ENCODE results near the gene CNTNAP2. TPM values are rescaled to one million over a fixed set of nuclear protein-coding genes. Genes with fewer than 3 reads are reported as not detected.

Gene CNTNAP2
- total and polyA plus RNA-seq, 9 of the 15 experiments (the other 6 are each of a cell fraction or from before 2014, with no cell fraction given): 0.04 to 0.62 (median 0.09) TPM; not detected in 4

DNA sequence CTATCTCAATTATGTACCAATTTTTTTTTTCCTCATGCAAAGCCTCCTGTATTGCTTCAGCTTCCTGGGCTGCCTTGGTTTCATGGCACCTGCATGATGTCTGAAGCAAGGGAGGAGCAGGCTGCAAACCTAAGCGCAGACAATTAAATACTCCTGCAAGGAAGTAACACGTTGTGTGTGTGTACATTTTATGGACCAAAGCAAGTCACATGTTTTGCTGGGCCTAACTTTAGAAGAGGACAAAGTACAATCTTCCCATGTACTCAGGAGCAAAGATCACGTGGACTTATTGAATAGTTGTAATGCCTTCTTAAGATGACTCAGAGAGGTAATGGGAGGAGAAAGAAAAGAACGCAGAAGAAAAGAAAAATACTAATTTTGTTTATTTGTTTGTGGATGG is 1530.0 kb downstream of the CNTNAP2 start:
- Histone ChIP-seq H3K9me3 (replicated peaks; ENCODE audit: control insufficient read depth, insufficient read depth, low read depth, low read length) (0 out of 2 replicates have a peak, but pooled peaks cover 2% of the 10 kb centered on the region), H3K9ac (ENCODE audit: insufficient read depth in 1 of 2, low read depth in 2 of 2, low read length in 2 of 2) (no peak overlapping the region), H3K79me2 (ENCODE audit: control insufficient read depth, insufficient read depth, low read length) (no peaks in the 10 kb centered on the region), H4K20me1 (replicated peaks; ENCODE audit: control insufficient read depth, insufficient read depth, low read length) (no peaks in the 10 kb centered on the region), H3K4me3 (no peak overlapping the region), H3K4me1 (replicated peaks in 1 of 2; ENCODE audit: control insufficient read depth in 2 of 2, insufficient read depth in 2 of 2, low read length in 2 of 2) (no peaks in the 10 kb centered on the region), H3K36me3 (ENCODE audit: control insufficient read depth, insufficient read depth, low read length) (no peaks in the 10 kb centered on the region), H3K27ac (ENCODE audit: extremely low read depth, low read depth, low read length) (no peak overlapping the region), H3K27me3 (ENCODE audit: control insufficient read depth in 2 of 2, insufficient read depth in 2 of 2, low read length in 2 of 2) (no peaks in the 10 kb centered on the region), H2AFZ (ENCODE audit: low read depth, low read length) (no peak overlapping the region), H3K4me2 (ENCODE audit: insufficient read depth, low read length) (no peak overlapping the region), H3K9me1 (ENCODE audit: control insufficient read depth, insufficient read depth, low read length) (no peaks in the 10 kb centered on the region)
- TF ChIP-seq GATAD2B (IDR thresholded peaks at IDR 0.05; ENCODE audit: borderline replicate concordance) (no peak), TSC22D4 (tag; IDR thresholded peaks at IDR 0.05) (no peak), SMARCB1 (IDR thresholded peaks at IDR 0.05; ENCODE audit: insufficient read length, low read depth) (no peak), MCM2 (IDR thresholded peaks at IDR 0.05; ENCODE audit: low read depth) (no peak)
- DNase-seq (ENCODE audit: extremely low read depth in 1 of 4, low spot score in 3 of 4): no peak
- FAIRE-seq: no peak
- ChIA-PET POLR2A (no interaction called here), CTCF (ENCODE audit: low intra/inter-chr PET ratio) (no interaction called here)
- BruUV-seq (replicated peaks): no TSS peak
- WGBS (ENCODE audit: insufficient coverage, low coverage, missing lambda C conversion rate): 1% methylated on average over 4 of the region's 4 CpGs
- intact Hi-C loops (cut with micrococcal nuclease) (no loop called here), in situ Hi-C loops (cut with MboI) (no loop called here)
- no peak for ATAC-seq

DNA sequence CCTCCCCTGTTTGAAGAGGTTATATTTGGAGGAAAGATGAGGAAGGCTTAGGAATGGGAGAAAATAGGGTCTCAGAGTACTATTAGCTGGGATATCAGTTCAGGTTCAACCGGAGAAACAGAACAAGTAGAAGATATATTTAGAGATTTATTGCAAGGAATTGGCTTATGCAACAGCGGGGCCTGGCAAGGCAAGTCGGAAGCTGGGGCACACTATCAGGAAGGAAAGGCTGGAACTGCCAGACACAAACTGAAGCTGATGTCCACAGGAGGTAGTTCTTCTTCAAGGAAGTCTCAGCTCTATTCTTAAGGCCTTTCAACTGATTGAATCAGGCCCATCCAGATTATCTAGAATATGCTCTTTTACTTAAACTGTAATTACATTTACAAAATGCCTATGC is 1534.4 kb downstream of the CNTNAP2 start:
- H4K20me1 ChIP-seq (replicated peaks; ENCODE audit: control insufficient read depth, insufficient read depth, low read length): no peaks in the 10 kb centered on the region
- H3K9me1 ChIP-seq (ENCODE audit: control insufficient read depth, insufficient read depth, low read length): no peaks in the 10 kb centered on the region
- ATAC-seq (no peak), DNase-seq (ENCODE audit: extremely low read depth in 1 of 4, low spot score in 3 of 4) (no peak), FAIRE-seq (no peak)
- H3K9me3 ChIP-seq (replicated peaks; ENCODE audit: control insufficient read depth, insufficient read depth, low read depth, low read length): 0 out of 2 replicates have a peak, but pooled peaks cover 2% of the 10 kb centered on the region
- H3K4me2 ChIP-seq (ENCODE audit: insufficient read depth, low read length): no peak overlapping the region
- no peaks in the 10 kb centered on the region for H3K4me1 ChIP-seq (replicated peaks in 1 of 2; ENCODE audit: control insufficient read depth in 2 of 2, insufficient read depth in 2 of 2, low read length in 2 of 2)
- H3K4me3 ChIP-seq: no peak overlapping the region
- in situ Hi-C loops (cut with MboI) (no loop called here), intact Hi-C loops (cut with micrococcal nuclease) (no loop called here)
- BruUV-seq (replicated peaks): no TSS peak
- WGBS (ENCODE audit: insufficient coverage, low coverage, missing lambda C conversion rate): 1% methylated on average over 3 of the region's 3 CpGs
- H3K9ac ChIP-seq (ENCODE audit: insufficient read depth in 1 of 2, low read depth in 2 of 2, low read length in 2 of 2): no peak overlapping the region
- no peak overlapping the region for H3K27ac ChIP-seq (ENCODE audit: extremely low read depth, low read depth, low read length)
- CTCF ChIA-PET (ENCODE audit: low intra/inter-chr PET ratio): no interaction called here
- POLR2A ChIA-PET: interaction anchor here (0.8 kb wide), 1 partner anchor 448 kb away, joined by 3 read pairs; no protein-coding TSS in a partner anchor
- H2AFZ ChIP-seq (ENCODE audit: low read depth, low read length): no peak overlapping the region
- no peaks in the 10 kb centered on the region for H3K79me2 ChIP-seq (ENCODE audit: control insufficient read depth, insufficient read depth, low read length)
- H3K27me3 ChIP-seq (ENCODE audit: control insufficient read depth in 2 of 2, insufficient read depth in 2 of 2, low read length in 2 of 2): no peaks in the 10 kb centered on the region
- H3K36me3 ChIP-seq (ENCODE audit: control insufficient read depth, insufficient read depth, low read length): no peaks in the 10 kb centered on the region
- TF ChIP-seq, protein P1, sequence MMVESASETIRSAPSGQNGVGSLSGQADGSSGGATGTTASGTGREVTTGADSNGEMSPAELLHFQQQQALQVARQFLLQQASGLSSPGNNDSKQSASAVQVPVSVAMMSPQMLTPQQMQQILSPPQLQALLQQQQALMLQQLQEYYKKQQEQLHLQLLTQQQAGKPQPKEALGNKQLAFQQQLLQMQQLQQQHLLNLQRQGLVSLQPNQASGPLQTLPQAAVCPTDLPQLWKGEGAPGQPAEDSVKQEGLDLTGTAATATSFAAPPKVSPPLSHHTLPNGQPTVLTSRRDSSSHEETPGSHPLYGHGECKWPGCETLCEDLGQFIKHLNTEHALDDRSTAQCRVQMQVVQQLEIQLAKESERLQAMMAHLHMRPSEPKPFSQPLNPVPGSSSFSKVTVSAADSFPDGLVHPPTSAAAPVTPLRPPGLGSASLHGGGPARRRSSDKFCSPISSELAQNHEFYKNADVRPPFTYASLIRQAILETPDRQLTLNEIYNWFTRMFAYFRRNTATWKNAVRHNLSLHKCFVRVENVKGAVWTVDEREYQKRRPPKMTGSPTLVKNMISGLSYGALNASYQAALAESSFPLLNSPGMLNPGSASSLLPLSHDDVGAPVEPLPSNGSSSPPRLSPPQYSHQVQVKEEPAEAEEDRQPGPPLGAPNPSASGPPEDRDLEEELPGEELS (CRISPR knock-in tag; IDR thresholded peaks at IDR 0.05; ENCODE audit: borderline replicate concordance): no peak
- TF ChIP-seq, protein P2, sequence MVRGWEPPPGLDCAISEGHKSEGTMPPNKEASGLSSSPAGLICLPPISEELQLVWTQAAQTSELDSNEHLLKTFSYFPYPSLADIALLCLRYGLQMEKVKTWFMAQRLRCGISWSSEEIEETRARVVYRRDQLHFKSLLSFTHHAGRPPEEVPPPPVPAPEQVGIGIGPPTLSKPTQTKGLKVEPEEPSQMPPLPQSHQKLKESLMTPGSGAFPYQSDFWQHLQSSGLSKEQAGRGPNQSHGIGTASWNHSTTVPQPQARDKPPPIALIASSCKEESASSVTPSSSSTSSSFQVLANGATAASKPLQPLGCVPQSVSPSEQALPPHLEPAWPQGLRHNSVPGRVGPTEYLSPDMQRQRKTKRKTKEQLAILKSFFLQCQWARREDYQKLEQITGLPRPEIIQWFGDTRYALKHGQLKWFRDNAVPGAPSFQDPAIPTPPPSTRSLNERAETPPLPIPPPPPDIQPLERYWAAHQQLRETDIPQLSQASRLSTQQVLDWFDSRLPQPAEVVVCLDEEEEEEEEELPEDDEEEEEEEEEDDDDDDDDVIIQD (CRISPR knock-in tag; IDR thresholded peaks at IDR 0.05): no peak
- TF ChIP-seq ZNF146 (CRISPR knock-in tag; IDR thresholded peaks at IDR 0.05; ENCODE audit: unreplicated experiment): no peak
- no peak for TF ChIP-seq PPARD (CRISPR knock-in tag; IDR thresholded peaks at IDR 0.05)
- TF ChIP-seq CBX5 (IDR thresholded peaks at IDR 0.05; ENCODE audit: borderline replicate concordance, low read depth): no peak
